ENCODE results near the gene OPN3.

Gene OPN3

DNA sequence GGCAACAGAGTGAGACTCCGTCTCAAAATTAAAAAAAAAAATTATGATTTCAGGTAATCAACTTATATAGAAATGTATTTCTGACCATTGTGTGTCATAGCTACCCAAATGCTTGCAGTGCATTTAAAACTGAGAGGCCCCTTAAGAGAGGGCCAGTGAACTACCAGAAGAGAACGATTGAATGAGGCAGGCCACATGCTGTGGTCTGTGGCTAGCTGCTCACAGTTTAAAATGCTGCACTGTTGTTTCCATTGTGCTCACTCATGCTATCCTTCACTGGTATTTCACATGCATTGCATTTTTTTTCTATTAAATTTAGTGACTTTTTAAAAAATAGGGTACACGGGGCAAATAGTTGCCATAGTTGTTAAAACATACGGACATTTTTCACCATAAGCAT lies 26.0 kb downstream of the OPN3 start (continued):
- TF ChIP-seq, protein P1, sequence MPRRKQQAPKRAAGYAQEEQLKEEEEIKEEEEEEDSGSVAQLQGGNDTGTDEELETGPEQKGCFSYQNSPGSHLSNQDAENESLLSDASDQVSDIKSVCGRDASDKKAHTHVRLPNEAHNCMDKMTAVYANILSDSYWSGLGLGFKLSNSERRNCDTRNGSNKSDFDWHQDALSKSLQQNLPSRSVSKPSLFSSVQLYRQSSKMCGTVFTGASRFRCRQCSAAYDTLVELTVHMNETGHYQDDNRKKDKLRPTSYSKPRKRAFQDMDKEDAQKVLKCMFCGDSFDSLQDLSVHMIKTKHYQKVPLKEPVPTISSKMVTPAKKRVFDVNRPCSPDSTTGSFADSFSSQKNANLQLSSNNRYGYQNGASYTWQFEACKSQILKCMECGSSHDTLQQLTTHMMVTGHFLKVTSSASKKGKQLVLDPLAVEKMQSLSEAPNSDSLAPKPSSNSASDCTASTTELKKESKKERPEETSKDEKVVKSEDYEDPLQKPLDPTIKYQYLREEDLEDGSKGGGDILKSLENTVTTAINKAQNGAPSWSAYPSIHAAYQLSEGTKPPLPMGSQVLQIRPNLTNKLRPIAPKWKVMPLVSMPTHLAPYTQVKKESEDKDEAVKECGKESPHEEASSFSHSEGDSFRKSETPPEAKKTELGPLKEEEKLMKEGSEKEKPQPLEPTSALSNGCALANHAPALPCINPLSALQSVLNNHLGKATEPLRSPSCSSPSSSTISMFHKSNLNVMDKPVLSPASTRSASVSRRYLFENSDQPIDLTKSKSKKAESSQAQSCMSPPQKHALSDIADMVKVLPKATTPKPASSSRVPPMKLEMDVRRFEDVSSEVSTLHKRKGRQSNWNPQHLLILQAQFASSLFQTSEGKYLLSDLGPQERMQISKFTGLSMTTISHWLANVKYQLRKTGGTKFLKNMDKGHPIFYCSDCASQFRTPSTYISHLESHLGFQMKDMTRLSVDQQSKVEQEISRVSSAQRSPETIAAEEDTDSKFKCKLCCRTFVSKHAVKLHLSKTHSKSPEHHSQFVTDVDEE (CRISPR knock-in tag; IDR thresholded peaks at IDR 0.05): no peak
- TF ChIP-seq ZFP3 (CRISPR knock-in tag; IDR thresholded peaks at IDR 0.05): no peak

- TF ChIP-seq SNAI2 (CRISPR knock-in tag; IDR thresholded peaks at IDR 0.05): no peak
- no peak for TF ChIP-seq PATZ1 (CRISPR knock-in tag; IDR thresholded peaks at IDR 0.05; ENCODE audit: borderline replicate concordance)
- TF ChIP-seq ZC3H10 (CRISPR knock-in tag; IDR thresholded peaks at IDR 0.05): no peak
- no peak for TF ChIP-seq PPARA (CRISPR knock-in tag; IDR thresholded peaks at IDR 0.05; ENCODE audit: borderline replicate concordance)
- TF ChIP-seq, protein P2, sequence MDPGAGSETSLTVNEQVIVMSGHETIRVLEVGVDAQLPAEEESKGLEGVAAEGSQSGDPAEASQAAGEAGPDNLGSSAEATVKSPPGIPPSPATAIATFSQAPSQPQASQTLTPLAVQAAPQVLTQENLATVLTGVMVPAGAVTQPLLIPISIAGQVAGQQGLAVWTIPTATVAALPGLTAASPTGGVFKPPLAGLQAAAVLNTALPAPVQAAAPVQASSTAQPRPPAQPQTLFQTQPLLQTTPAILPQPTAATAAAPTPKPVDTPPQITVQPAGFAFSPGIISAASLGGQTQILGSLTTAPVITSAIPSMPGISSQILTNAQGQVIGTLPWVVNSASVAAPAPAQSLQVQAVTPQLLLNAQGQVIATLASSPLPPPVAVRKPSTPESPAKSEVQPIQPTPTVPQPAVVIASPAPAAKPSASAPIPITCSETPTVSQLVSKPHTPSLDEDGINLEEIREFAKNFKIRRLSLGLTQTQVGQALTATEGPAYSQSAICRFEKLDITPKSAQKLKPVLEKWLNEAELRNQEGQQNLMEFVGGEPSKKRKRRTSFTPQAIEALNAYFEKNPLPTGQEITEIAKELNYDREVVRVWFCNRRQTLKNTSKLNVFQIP (CRISPR knock-in tag; IDR thresholded peaks at IDR 0.05; ENCODE audit: borderline replicate concordance, low read depth): no peak
- TF ChIP-seq ISL1 (CRISPR knock-in tag; IDR thresholded peaks at IDR 0.05): no peak
- TF ChIP-seq GLIS3 (CRISPR knock-in tag; IDR thresholded peaks at IDR 0.05): no peak
- TF ChIP-seq ZFP30 (CRISPR knock-in tag; IDR thresholded peaks at IDR 0.05): no peak
- no peak for TF ChIP-seq ZNF70 (CRISPR knock-in tag; IDR thresholded peaks at IDR 0.05)
- no peak for TF ChIP-seq OSR1 (CRISPR knock-in tag; IDR thresholded peaks at IDR 0.05)
- no peak for TF ChIP-seq ESRRG (CRISPR knock-in tag; IDR thresholded peaks at IDR 0.05)
- TF ChIP-seq, protein P1 (CRISPR knock-in tag; IDR thresholded peaks at IDR 0.05): no peak
- no peak for TF ChIP-seq ZFP3 (CRISPR knock-in tag; IDR thresholded peaks at IDR 0.05)
- TF ChIP-seq TOX (CRISPR knock-in tag; IDR thresholded peaks at IDR 0.05; ENCODE audit: borderline replicate concordance): no peak
- TF ChIP-seq, protein P3, sequence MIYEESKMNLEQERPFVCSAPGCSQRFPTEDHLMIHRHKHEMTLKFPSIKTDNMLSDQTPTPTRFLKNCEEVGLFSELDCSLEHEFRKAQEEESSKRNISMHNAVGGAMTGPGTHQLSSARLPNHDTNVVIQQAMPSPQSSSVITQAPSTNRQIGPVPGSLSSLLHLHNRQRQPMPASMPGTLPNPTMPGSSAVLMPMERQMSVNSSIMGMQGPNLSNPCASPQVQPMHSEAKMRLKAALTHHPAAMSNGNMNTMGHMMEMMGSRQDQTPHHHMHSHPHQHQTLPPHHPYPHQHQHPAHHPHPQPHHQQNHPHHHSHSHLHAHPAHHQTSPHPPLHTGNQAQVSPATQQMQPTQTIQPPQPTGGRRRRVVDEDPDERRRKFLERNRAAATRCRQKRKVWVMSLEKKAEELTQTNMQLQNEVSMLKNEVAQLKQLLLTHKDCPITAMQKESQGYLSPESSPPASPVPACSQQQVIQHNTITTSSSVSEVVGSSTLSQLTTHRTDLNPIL (CRISPR knock-in tag; IDR thresholded peaks at IDR 0.05; ENCODE audit: low read depth): no peak
- TF ChIP-seq CSRNP3 (CRISPR knock-in tag; IDR thresholded peaks at IDR 0.05): no peak
- peak; percentile 60 for ATAC-seq
Measured at GRCh38 chr1:241612533-241613477, 27.4 kb downstream of the OPN3 start.
